ENCODE data around the gene AEBP1. TPM values are rescaled to one million over a fixed set of nuclear protein-coding genes. Genes with fewer than 3 reads are reported as not detected.

AEBP1 gene
- polyA plus RNA-seq, 4 donors = 58.4 to 82.4 (median 73.4) TPM

Other genes starting within 250 kb of the AEBP1 start
- gene MRPS24, start 234.8 kb upstream of the AEBP1 start, polyA plus RNA-seq (ENCODE audit: insufficient read length in 4 of 4) = 100 to 1,000 TPM in 1 of 4 donors, 10 to 100 TPM in 3; 74.2 to 118 (median 87.5) TPM
- gene URGCP, start 197.7 kb upstream of the AEBP1 start, polyA plus RNA-seq (ENCODE audit: insufficient read length in 4 of 4) = 10 to 100 TPM; 30.0 to 39.4 (median 34.8) TPM
- gene UBE2D4, start 177.9 kb upstream of the AEBP1 start, polyA plus RNA-seq (ENCODE audit: insufficient read length in 4 of 4) = 10 to 100 TPM; 19.7 to 22.8 (median 21.2) TPM
- gene SPDYE1, start 106.4 kb upstream of the AEBP1 start, polyA plus RNA-seq (ENCODE audit: insufficient read length in 4 of 4) = 1 to 10 TPM in 2 of 4 donors, under 1 TPM in 2; 0.48 to 2.9 (median 1.2) TPM
- 10 to 100 TPM; 62.6 to 86.2 (median 77.5) TPM for gene DBNL, start 59.6 kb upstream of the AEBP1 start, polyA plus RNA-seq (ENCODE audit: insufficient read length in 4 of 4)
- gene PGAM2, start 38.8 kb upstream of the AEBP1 start, polyA plus RNA-seq (ENCODE audit: insufficient read length in 4 of 4) = 1 to 10 TPM; 2.2 to 3.4 (median 2.8) TPM
- gene POLM, start 21.8 kb upstream of the AEBP1 start, polyA plus RNA-seq (ENCODE audit: insufficient read length in 4 of 4) = 10 to 100 TPM; 15.2 to 38.7 (median 29.1) TPM
- 100 to 1,000 TPM; 100 to 136 (median 123) TPM for gene POLD2, start 19.2 kb downstream of the AEBP1 start, polyA plus RNA-seq (ENCODE audit: insufficient read length in 4 of 4)
- gene MYL7, start 37.0 kb downstream of the AEBP1 start, polyA plus RNA-seq (ENCODE audit: insufficient read length in 4 of 4) = 1 to 10 TPM in 1 of 4 donors, under 1 TPM in 2, not detected in 1; 0.58 to 1.1 (median 0.81) TPM
- 1 to 10 TPM; 3.2 to 4.8 (median 3.9) TPM for gene GCK, start 85.1 kb downstream of the AEBP1 start, polyA plus RNA-seq (ENCODE audit: insufficient read length in 4 of 4)
- gene YKT6, start 96.6 kb downstream of the AEBP1 start, polyA plus RNA-seq (ENCODE audit: insufficient read length in 4 of 4) = 10 to 100 TPM; 74.4 to 82.3 (median 76.6) TPM
- gene CAMK2B, start 221.2 kb downstream of the AEBP1 start, polyA plus RNA-seq (ENCODE audit: insufficient read length in 4 of 4) = 1 to 10 TPM; 1.7 to 4.3 (median 3.1) TPM

Measured in left renal cortex interstitium (tissue), 4 donors.